Neuronal stem cell (in vitro differentiated cells): ENCODE data around the gene UGT1A5.

ENCODE experiments used
- DNase-seq: peaks from one replicate; pipeline ENCODE4 v3.0.0-alpha.2; 2013; ENCODE audit warnings: low spot score
- H2AFZ ChIP-seq: one replicate; pipeline ENCODE4 v1.6.1; 2013; ENCODE audit warnings: mild to moderate bottlenecking, low read length, inconsistent platforms
- H2AK5ac ChIP-seq: 2 replicates; pipeline ENCODE4 v1.6.1; 2013; ENCODE audit warnings: low read depth, mild to moderate bottlenecking, inconsistent platforms, low read length, moderate library complexity, mixed read lengths
- H2BK120ac ChIP-seq: 2 replicates; pipeline ENCODE4 v1.6.1; 2013; ENCODE audit warnings: low read depth, mild to moderate bottlenecking, inconsistent platforms, low read length, moderate library complexity, mixed read lengths
- H2BK12ac ChIP-seq: one replicate; pipeline ENCODE4 v1.6.1; 2013; ENCODE audit warnings: low read length, inconsistent platforms
- H2BK15ac ChIP-seq: 2 replicates; pipeline ENCODE4 v1.6.1; 2013; ENCODE audit warnings: mild to moderate bottlenecking, low read length, inconsistent platforms, mixed read lengths
- H2BK5ac ChIP-seq: one replicate; pipeline ENCODE4 v1.6.1; 2013; ENCODE audit warnings: inconsistent platforms, mild to moderate bottlenecking, low read length, moderate library complexity
- H3K14ac ChIP-seq: one replicate; pipeline ENCODE4 v1.6.1; 2013; ENCODE audit warnings: low read length, inconsistent platforms
- H3K18ac ChIP-seq: 2 replicates; pipeline ENCODE4 v1.6.1; 2013; ENCODE audit warnings: low read length, inconsistent platforms
- H3K23ac ChIP-seq: 2 replicates; pipeline ENCODE4 v1.6.1; 2013; ENCODE audit warnings: low read depth, mild to moderate bottlenecking, mixed read lengths, low read length, inconsistent platforms; ENCODE audit not compliant: poor library complexity
- H3K27ac ChIP-seq: replicated peaks from 3 replicates; pipeline ENCODE4 v1.5.1; 2013; ENCODE audit warnings: low read length, inconsistent platforms
- H3K27me3 ChIP-seq, 3 experiments: 2 replicates each; pipeline ENCODE4 v1.6.1; 2013; ENCODE audit warnings: low read length in 3 of 3, mild to moderate bottlenecking in 2 of 3, inconsistent platforms in 1 of 3, low read depth in 1 of 3, mixed read lengths in 1 of 3, moderate library complexity in 1 of 3; ENCODE audit not compliant: control insufficient read depth in 3 of 3, insufficient read depth in 3 of 3
- H3K36me3 ChIP-seq, 2 donors: replicated peaks in 1 of 2; 2 replicates each; pipeline ENCODE4 v1.6.1; 2013; ENCODE audit warnings: low read length in 2 of 2; ENCODE audit not compliant: control insufficient read depth in 2 of 2, insufficient read depth in 2 of 2
- H3K4ac ChIP-seq: 2 replicates; pipeline ENCODE4 v1.6.1; 2013; ENCODE audit warnings: inconsistent platforms, mild to moderate bottlenecking, low read length, moderate library complexity
- H3K4me1 ChIP-seq, 2 donors: 1 replicate in 1 of 2; 2 replicates in 1 of 2; pipeline ENCODE4 v1.6.1; 2013; ENCODE audit warnings: low read length in 2 of 2, low read depth in 1 of 2; ENCODE audit not compliant: control insufficient read depth in 2 of 2, insufficient read depth in 1 of 2
- H3K4me2 ChIP-seq: one replicate; pipeline ENCODE4 v1.6.1; 2013; ENCODE audit warnings: mild to moderate bottlenecking, low read length, inconsistent platforms; ENCODE audit not compliant: insufficient read depth, poor library complexity, severe bottlenecking
- H3K4me3 ChIP-seq, 2 donors: 2 replicates each; pipeline ENCODE4 v1.5.1; 2013; ENCODE audit warnings: low read length in 2 of 2, mild to moderate bottlenecking in 2 of 2, inconsistent platforms in 1 of 2, moderate library complexity in 1 of 2
- H3K79me1 ChIP-seq: one replicate; pipeline ENCODE4 v1.6.1; 2013; ENCODE audit warnings: low read depth, mild to moderate bottlenecking, inconsistent platforms, low read length, moderate library complexity
- H3K9ac ChIP-seq: one replicate; pipeline ENCODE4 v1.6.1; 2013; ENCODE audit warnings: mild to moderate bottlenecking, low read depth, low read length, inconsistent platforms; ENCODE audit not compliant: poor library complexity
- H3K9me3 ChIP-seq, 2 donors: replicated peaks in 1 of 2; 2 replicates each; pipeline versions ENCODE3 to v1.6.1; 2013; ENCODE audit warnings: low read length in 2 of 2, mild to moderate bottlenecking in 2 of 2, inconsistent platforms in 1 of 2, low read depth in 1 of 2, mixed read lengths in 1 of 2, moderate library complexity in 1 of 2; ENCODE audit not compliant: control insufficient read depth in 2 of 2, insufficient read depth in 1 of 2
- H4K8ac ChIP-seq: one replicate; pipeline ENCODE4 v1.6.1; 2013; ENCODE audit warnings: low read depth, mild to moderate bottlenecking, inconsistent platforms, low read length, moderate library complexity
- H4K91ac ChIP-seq: one replicate; pipeline ENCODE4 v1.6.1; 2013; ENCODE audit warnings: low read length, low read depth, mild to moderate bottlenecking, inconsistent platforms; ENCODE audit not compliant: poor library complexity
- WGBS, 2 donors: extraction: QIAGEN DNeasy Blood & Tissue Kit; methylation state at CpG; one replicate each; pipeline ENCODE4 v1.1.7; 2013; ENCODE audit warnings: missing lambda C conversion rate in 2 of 2, mixed read lengths in 1 of 2; ENCODE audit not compliant: insufficient read length in 2 of 2, insufficient replicate concordance in 1 of 2; ENCODE audit errors: extremely low coverage in 2 of 2; 5-methylcytosine and 5-hydroxymethylcytosine counted together

The UGT1A5 gene

DNA sequence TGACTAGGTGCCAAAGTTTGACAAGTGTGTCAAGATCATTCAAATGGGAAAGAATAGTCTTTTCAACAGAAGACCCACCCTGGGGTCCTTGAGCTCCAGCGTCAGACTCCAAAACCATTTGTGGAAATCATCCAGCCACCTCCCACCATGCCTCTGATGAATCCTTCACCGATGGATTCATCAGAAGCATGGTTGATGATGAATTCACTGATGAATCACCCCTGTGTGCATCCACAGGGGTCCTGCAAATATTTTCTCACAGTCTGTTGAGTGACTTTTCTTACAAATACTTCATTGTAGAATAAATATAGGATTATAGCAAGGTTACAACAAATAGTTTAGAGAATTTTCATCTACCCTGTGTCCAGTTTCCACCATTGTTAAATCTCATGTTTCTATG, 36.7 kb upstream of the UGT1A5 start:
- WGBS, 2 donors = no CpG with 5 or more reads among the region's 2 CpGs
- Histone ChIP-seq H3K4ac (no peak overlapping the region), H3K4me2 (no peak overlapping the region), H3K4me3 (no peak overlapping the region), H3K27ac (no peak overlapping the region), H2BK15ac (no peak overlapping the region), H3K14ac (no peak overlapping the region), H4K8ac (no peak overlapping the region), H4K91ac (no peak overlapping the region), H3K18ac (no peak overlapping the region), H3K23ac (no peak overlapping the region), H3K9me3 (no peaks in the 10 kb centered on the region), H3K36me3 (no peaks in the 10 kb centered on the region), H2BK120ac (no peak overlapping the region), H2AK5ac (no peak overlapping the region), H3K79me1 (no peaks in the 10 kb centered on the region), H2BK5ac (no peak overlapping the region), H2BK12ac (no peak overlapping the region), H2AFZ (no peak overlapping the region), H3K9ac (no peak overlapping the region), H3K27me3 (no peaks in the 10 kb centered on the region), H3K4me1 (no peaks in the 10 kb centered on the region)
- no peak for DNase-seq

DNA sequence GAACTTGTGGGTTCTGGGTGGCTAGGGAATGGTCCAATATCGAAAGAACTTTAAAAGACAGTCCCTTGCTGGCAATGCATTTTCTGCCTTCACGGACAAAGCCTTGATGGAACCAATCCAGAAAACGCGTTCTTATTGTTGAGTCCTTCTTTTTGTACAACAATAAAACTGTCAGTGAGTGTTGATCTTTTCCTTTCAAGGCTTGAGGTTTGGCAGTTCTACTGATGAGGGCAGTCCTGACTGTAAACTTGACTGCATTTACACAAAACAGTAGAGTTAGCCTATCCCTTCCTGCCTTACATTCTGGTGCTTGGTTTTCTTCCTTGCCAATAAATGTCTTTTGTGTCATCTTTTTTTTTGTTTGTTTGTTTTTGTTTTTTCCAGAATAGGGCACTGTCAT, 33.5 kb upstream of the UGT1A5 start:
- Histone ChIP-seq H3K79me1 (no peaks in the 10 kb centered on the region), H2AK5ac (no peak overlapping the region), H3K23ac (no peak overlapping the region), H3K4me1 (no peaks in the 10 kb centered on the region), H2BK5ac (no peak overlapping the region), H3K14ac (no peak overlapping the region), H3K27ac (no peak overlapping the region), H3K9me3 (no peaks in the 10 kb centered on the region), H3K9ac (no peak overlapping the region), H3K27me3 (no peaks in the 10 kb centered on the region), H3K18ac (no peak overlapping the region), H3K4ac (no peak overlapping the region), H2BK15ac (no peak overlapping the region), H2BK120ac (no peak overlapping the region), H3K4me3 (no peak overlapping the region), H2AFZ (no peak overlapping the region), H2BK12ac (no peak overlapping the region), H3K36me3 (no peaks in the 10 kb centered on the region), H4K91ac (no peak overlapping the region), H4K8ac (no peak overlapping the region), H3K4me2 (no peak overlapping the region)
- no CpG with 5 or more reads among the region's 4 CpGs for WGBS, 2 donors
- no peak for DNase-seq

DNA sequence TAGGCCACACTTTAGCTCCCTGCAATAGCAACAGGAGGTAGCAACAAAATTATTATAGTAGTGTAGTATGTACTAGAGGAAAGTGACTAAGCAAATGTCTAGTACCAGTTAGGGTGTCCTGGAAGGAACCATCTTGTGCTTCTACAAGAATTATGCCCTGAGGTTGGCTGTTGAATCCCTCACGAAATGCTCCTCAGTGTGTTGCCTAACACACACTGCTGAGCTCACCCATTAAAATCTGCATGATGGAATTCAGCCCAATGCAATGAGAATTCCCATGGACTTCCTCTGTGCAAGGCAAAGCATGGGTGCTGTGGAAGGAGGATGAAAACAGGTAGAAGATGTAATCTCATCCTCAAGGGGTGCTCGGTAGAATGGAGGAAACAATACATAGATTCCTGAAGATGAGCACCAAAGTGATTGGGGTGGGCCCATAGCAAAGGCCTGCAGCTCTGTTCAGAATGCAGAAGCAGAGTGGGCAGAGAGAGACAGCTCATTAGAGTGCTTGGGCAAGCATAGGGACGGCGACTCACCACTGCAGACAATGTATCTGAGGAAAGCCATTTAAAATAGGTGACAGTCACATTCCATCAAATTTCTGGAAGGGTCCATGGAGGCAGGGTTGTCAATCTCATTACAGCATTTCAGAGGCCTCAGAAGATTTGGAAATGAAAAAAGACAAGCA, 32.2 kb upstream of the UGT1A5 start:
- Histone ChIP-seq H2AFZ (no peak overlapping the region), H4K8ac (no peak overlapping the region), H2BK5ac (no peak overlapping the region), H3K36me3 (no peaks in the 10 kb centered on the region), H2BK15ac (no peak overlapping the region), H3K4me3 (no peak overlapping the region), H3K27ac (no peak overlapping the region), H3K14ac (no peak overlapping the region), H3K18ac (no peak overlapping the region), H3K9me3 (no peaks in the 10 kb centered on the region), H3K23ac (no peak overlapping the region), H3K4me1 (no peaks in the 10 kb centered on the region), H3K4me2 (no peak overlapping the region), H2BK12ac (no peak overlapping the region), H3K27me3 (no peaks in the 10 kb centered on the region), H2BK120ac (no peak overlapping the region), H4K91ac (no peak overlapping the region), H3K9ac (no peak overlapping the region), H2AK5ac (no peak overlapping the region), H3K4ac (no peak overlapping the region), H3K79me1 (no peaks in the 10 kb centered on the region)
- no peak for DNase-seq
- WGBS, 2 donors = no CpG with 5 or more reads among the region's 4 CpGs

DNA sequence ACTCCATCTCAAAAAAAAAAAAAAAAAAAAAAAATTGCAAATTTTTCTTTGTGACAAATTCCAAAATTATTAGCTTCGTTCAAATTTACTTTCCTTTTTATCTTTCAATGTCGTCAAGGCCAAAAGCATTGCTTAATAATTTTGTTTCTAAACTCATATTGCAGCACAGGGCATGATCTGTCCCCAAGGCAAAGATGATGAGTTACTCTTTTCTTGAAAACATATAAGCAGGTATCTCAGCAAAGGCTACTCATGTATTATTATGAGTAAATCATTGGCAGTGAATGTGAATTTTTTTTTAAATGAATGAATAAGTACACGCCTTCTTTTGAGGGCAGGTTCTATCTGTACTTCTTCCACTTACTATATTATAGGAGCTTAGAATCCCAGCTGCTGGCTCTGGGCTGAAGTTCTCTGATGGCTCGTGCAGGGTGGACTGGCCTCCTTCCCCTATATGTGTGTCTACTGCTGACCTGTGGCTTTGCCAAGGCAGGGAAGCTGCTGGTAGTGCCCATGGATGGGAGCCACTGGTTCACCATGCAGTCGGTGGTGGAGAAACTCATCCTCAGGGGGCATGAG, 31.1 kb upstream of the UGT1A5 start, which contains the start of gene UGT1A7:
Gene UGT1A7, plus strand, starts transcription at position 381 of the 579 bp plus-strand sequence. Its CDS starts 37 bp downstream, at position 418.
- Histone ChIP-seq H3K23ac (no peak within 1 kb of the TSS), H3K4me3 (no peak within 1 kb of the TSS), H2AK5ac (no peak within 1 kb of the TSS), H3K36me3 (no peaks in the 10 kb centered on the region), H4K91ac (no peak within 1 kb of the TSS), H3K18ac (no peak within 1 kb of the TSS), H2BK15ac (no peak within 1 kb of the TSS), H2AFZ (no peak within 1 kb of the TSS), H3K79me1 (no peaks in the 10 kb centered on the region), H3K27me3 (no peaks in the 10 kb centered on the region), H3K9ac (no peak within 1 kb of the TSS), H3K27ac (no peak within 1 kb of the TSS), H3K14ac (no peak within 1 kb of the TSS), H2BK5ac (no peak within 1 kb of the TSS), H3K4me2 (no peak within 1 kb of the TSS), H3K4ac (no peak within 1 kb of the TSS), H2BK12ac (no peak within 1 kb of the TSS), H4K8ac (no peak within 1 kb of the TSS), H2BK120ac (no peak within 1 kb of the TSS), H3K9me3 (no peaks in the 10 kb centered on the region), H3K4me1 (no peaks in the 10 kb centered on the region)
- 100% methylated on average over 1 of the region's 5 CpGs; no CpG with 5 or more reads in 1 of the 2 donors for WGBS, 2 donors
- DNase-seq = no peak
